Skeletal muscle cell (primary cell): Measurements from ENCODE around the gene FBXL3.
"Not testable (repeated sequence)": the region's sequence is repeated elsewhere in the genome, so short reads cannot be mapped to it uniquely, and the experiment has no call there.

Experiments
- DNase-seq: peaks from one replicate; pipeline ENCODE4 v3.0.0-alpha.2; 2010; ENCODE audit warnings: low read depth
- H3K4me3 ChIP-seq: 2 replicates; pipeline ENCODE4 v1.5.1; 2011; ENCODE audit warnings: low read depth, mild to moderate bottlenecking, control low read depth, low read length, moderate library complexity

Gene FBXL3

DNA sequence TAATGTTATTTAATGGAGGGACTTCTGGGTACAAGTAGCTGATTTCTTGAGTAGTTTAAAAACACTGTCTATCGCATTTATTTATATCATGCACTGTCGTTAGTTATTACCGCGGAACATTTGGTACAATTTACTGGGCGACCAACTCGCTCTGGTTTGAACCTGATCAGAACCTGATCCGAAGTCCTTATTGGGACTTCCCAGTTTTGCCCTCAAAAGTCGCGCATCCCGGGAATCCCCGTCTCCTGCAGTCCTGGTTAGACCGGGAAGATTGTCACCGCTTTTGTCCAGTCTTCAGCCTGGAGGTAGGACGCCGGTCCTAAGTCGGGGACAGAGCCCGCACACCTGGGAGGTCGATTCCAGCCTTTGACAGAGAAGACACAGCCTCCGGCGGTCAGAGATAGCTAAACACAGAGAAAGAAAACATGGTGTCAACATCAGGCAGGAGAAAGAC is 34.4 kb downstream of the FBXL3 start:
- no peak for DNase-seq
- H3K4me3 ChIP-seq = peak overlapping the region; percentile 82

DNA sequence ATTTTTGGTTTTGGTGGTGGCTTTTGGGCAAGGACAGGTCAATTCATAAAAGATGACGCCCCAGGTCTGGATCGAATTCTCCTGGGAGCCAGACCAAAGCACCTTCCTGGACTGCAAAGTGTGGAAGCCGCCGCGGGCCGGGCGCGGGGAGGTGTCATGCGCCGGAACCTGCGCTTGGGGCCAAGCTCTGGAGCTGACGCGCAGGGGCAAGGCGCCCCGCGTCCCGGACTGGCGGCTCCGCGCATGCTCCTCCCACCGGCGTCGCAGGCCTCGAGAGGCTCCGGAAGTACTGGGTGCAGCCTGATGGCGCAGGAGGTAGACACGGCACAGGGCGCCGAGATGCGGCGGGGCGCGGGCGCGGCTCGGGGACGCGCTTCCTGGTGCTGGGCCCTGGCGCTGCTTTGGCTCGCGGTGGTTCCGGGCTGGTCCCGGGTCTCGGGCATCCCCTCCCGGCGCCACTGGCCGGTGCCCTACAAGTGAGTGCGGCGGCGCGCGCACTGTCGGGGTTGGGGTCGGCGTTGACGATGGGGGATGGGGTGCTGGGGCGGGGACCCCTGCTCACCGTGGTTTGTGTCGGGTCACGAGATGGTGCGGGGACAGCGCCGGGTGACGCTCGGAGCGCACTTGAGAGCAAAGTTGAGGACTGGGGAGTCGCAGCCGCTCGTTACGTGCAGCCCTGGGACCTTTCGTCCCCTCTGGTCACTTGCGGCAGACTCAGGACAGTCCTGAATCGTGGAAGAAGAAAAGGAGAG is 35.0 kb downstream of the FBXL3 start, which contains the start of gene CLN5:
CLN5 (plus strand) TSS at position 286 of the 752 bp plus-strand sequence; CDS start at position 304, 18 bp downstream.
- peak; percentile 69 for DNase-seq
- peak within 1 kb of the TSS; percentile 82 for H3K4me3 ChIP-seq

DNA sequence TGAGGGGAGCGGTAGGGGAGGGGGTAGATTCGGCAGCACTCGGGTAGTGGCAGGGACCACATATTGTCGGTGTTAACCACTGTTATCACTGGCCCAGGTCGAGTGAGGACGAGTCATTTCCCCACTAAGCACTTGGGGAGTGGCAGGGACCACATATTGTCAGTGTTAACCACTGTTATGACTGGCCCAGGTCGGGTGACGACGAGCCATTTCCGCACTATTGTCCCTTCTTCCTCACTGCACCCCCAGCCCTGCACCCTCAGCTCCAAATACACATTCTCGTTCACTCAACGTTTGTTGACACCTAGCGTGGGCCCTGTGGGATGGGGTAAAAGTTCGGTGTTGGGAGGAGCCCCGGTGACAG is 35.5 kb downstream of the FBXL3 start:
- peak overlapping the region; percentile 82 for H3K4me3 ChIP-seq
- DNase-seq = no peak

DNA sequence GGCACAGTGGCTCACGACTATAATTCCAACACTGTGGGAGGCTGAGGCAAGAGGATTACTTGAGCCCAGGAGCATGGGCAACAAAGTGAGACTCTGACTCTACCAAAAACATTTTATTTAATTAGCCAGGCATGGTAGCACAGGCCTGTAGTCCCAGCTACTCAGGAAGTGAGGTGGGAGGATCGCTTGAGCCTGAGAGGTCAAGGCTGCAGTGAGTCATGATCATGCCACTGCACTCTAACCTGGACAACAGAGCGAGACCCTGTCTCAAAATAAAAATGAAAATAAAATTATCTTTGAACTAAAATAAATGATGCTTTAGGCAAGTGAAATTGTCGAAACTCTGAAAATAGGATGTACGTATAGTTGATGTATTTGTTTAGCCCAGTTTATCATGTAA is 43.3 kb downstream of the FBXL3 start:
- no peak overlapping the region for H3K4me3 ChIP-seq

DNA sequence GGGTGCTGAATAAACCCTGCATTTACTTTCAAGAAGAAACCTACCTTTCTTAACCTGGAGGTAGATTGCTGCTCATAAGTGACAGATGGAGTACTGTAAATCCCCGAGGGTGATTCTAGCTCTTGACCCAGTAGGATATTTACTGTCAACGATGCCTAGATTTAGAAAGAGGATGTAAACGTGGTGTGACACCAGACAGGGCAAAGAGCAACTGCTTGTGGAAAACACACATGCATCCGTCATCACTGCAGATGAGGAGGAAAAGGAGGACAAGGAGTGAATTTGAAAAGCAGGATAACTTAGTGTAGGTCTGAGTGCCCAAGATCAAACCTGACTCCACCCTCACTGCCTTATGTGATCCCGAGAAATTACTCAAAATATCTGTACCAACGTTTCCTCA is 44.9 kb downstream of the FBXL3 start:
- DNase-seq = no peak
- H3K4me3 ChIP-seq = no peak overlapping the region

More for the DNA sequence above, 43.3 kb downstream of the FBXL3 start:
- DNase-seq = no peak

DNA sequence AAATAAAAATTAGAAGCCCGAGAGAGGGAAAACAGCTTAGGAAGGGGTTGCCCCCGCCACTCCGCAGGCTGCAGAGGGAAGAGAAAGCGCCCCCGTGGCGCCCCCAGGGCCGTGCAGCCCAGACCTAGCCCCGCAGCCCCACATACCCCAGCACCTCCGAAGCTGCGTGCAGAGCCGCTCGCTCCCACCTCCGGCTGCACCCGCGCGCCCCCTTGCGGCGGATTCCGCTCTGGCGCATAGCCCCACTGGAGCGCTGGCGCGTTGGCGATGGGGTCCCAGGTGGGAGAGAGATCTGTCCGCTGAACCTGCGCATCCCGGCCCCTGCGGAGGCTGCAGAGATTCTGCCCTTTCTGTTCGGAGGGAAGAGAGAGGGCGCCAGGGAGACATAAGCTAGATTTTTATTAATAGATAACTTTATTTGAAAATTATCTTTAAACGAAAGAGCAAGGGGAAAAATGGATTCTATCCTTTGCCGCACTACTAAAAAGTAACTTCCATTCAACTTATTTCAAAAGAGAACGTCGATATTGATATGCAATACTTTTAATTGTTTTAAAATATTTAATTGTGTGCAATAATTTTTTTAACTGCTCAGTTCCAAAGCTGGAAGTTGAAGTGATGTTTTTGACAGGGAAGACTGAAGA is 46.8 kb downstream of the FBXL3 start:
- DNase-seq = no peak
- H3K4me3 ChIP-seq = peak overlapping the region; percentile 48

DNA sequence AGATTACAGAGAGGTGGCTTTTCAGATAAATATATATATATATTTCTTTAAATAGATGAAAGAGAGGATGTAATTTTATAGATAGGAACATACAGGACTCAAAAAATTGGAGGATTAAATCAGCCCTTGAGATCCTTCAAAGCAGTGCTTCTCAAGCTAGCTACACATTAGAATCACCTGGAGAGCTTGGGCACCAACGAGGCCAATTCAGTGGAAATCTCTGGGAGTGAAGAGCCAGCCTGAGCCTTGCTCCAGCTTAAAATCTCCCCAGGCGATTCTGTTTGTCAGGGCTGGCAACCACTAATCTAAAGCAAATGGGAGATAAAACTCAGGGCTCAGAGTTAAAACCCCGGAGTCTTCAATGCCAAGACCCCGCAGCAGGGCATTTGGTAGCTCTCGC is 50.0 kb downstream of the FBXL3 start:
- no peak overlapping the region for H3K4me3 ChIP-seq
- no peak for DNase-seq

DNA sequence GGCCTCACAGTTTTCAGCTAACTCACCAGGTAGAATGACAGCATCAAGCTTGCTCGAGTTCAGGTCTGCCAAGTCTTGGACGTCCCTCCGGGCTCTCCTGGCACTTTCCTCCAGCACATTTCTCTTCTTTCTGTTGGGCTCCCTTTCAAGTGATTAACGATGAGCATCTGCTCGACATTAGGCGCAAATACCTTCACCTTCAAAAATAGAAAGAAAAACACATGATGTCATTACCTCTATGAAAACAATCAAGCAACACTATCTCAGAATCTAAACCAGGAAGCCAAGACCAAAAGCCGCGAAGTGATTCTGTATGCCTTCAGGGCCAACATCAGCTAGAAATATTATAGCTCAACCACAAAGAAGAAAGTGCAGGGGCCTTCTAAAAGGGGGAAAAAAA is 50.5 kb downstream of the FBXL3 start:
- no peak overlapping the region for H3K4me3 ChIP-seq
- peak; percentile 24 for DNase-seq

DNA sequence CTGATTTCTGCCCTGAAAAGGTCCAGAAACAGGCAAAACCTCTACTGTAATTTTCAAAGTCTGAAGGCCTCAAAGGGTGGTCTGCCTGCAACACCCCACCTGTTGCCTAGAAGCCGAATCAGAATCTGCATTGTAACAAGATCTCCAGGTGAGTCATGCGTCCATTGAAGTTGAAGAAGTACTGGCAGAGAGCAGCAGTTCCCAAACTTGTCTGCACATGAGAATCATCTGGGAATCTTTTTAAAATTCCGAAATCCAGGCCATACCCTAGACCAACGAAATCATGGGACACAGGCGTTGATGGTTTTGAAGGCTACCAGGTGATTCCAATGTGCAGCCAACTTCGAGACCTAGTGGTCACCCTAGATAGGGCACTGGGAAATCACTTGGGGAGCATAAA is 51.1 kb downstream of the FBXL3 start:
- no peak overlapping the region for H3K4me3 ChIP-seq
- DNase-seq = no peak

DNA sequence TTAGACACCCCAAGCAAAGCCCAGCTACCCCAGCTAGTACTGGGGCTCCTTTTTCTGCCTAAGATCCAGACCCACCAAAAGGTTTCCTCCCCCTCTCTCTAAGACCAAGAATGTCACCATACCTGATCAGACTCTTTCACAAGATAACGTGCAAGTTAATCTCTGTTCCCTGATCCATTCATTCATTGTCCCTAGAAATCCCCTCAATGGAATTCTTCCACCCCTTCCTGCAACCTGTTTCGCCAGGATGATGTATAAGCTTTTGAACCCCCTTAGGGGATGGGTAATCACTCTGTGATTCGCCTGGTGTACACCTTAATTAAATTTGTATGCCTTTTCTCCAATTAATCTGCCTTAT is 52.4 kb downstream of the FBXL3 start:
- DNase-seq = no peak
- no peak overlapping the region for H3K4me3 ChIP-seq

DNA sequence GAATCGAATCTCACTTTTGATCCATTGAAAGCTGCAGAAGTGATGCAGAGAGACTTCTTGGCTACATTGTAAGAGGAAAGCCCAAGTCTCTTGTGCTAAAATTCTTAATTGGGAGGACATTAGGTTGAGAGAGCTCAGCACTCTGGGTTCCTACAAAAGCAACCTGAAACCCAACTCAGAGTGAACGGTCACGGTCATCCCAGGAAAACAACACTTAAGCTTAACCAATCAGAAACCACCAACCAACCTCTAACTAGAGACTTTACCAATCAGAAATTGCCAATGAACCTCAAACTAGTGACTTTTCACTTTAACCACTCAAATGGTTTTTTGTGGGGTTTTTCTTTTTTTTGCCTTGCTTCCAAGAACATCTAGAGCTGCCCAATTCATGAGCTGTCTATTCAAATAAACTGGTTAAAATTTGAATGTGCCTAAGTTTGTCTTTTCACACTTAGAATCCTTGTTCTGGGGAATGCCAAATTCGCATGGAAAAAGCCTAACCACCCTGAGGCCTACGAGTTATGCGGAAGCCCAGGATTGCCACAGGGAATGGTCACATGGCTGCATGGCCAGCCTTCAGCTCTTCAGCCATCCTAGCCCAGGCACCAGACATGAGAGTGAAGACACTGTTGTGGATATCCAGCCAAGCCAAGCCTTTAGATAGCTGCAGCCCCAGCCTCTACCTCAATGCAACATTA is 52.9 kb downstream of the FBXL3 start:
- H3K4me3 ChIP-seq = no peak overlapping the region
- no peak for DNase-seq

DNA sequence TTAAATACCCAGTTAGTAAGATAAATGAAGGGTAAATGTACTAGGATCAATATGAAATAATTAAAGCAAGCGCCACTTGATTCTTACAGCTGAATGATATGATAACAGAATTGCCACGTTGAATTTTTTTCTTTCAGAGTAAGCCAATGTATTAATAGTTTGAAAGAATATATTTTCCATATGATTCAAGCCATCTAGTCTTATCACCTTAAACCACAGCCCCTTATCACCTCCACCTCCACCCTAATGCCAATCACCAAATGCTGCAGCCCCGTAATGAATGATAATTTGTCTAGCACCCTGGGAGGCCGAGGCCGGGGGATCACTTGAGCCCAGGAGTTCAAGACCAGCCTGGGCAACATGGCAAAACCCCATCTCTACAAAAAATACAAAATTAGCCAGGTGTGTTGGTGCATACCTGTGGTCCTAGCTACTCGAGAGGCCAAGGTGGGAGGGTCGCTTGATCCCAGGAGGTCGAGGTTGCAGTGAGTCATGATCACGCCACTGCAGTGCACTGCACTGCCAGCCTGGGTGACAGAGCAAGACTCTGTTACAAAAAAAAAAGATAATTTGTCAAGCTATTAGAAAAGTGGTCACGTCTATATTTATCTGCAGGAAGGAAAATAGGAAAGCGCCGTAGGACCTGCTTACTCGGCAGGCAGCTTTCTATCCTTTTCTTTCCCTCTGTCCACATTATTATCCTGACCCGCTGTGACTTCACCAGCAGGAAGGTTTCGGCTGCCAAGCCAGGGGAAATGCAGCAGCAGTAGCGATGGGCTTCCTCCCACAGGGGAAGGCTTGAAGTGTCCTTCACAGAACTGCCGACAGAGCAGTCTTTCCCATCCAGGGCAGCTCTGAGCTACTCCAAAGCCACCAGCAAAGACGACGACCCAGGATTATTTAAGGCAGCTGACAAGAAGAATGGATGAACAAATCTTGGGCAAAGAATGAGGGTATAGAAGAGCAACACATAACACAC is 54.8 kb downstream of the FBXL3 start:
- no peak overlapping the region for H3K4me3 ChIP-seq
- no peak for DNase-seq

DNA sequence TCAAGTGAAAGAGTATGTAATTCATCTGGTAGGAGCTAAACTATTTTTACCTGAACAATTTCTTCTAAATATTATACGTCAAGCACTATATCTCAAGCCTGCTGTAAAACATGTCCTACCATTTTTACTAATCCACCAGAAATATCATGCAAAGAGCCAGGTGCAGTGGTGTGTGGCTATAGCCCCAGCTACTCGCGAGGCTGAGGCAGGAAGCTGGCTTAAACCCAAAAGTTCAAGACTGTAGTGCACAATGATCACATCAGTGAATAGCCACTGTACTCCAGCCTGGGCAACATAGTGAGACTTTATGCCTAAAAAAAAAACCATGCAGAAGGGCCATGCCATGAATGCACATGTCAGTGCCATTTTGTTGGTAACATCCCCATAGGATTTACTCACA is 55.7 kb downstream of the FBXL3 start:
- no peak overlapping the region for H3K4me3 ChIP-seq
- no peak for DNase-seq

DNA sequence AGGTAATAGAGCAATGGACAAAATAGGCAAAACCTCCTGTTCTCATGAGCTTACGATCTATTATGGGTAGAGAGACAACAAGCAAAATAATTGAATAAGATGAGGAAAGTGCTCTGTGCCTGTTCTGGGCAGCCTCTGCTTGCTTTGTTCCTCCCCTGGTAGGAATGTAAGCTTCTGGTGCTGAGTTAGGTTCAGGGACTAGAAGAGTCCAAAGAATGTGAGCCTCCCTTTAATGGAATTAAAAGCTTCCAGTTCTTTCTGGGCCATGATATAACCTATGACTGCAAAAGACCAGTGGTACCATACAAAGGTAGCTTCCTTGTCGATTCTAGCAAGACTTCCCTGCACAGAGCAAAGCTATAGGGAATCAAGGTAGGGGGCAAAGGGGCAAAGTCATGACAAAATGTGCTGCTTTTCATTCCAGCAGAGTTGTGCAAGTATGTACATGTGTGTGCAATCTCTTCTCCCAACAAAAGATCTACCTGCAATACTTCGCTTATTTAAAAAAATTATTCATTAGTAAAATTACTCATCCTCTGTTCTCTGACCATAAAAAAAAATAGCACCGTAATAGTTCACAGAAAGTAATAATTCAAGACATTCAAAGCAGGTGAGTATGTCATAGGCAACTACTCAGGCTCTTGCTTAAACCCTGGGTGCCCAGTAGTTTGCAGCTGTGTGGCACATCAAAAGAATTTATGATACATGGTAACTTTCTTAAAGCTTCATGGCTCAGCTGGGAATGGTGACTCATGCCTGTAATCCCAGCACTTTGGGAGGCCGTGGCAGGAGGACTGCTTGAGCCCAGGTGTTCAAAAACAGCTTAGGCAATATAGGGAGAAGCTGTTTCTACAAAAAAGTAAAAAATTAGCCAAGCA is 57.2 kb downstream of the FBXL3 start:
- no peak for DNase-seq
- no peak overlapping the region for H3K4me3 ChIP-seq

DNA sequence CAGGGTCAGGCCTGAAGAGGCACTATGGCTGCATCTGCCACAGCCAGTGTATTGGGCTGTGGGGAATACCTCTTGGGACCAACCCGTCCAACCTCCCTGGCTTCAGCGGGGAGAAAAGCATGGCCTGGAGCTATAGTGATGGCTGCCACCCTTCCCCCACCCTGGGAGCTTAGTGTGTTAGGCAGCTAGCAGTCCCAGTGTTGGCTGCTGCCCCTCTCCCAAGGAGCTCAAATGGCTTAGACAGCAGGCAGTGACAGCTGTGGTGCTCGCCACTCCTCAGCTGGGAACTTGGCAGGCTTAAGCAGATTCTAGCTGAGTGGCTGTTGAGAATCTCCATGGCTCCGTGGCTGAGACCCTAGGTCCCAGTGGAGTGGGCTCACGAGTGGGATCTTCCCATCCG is 58.9 kb downstream of the FBXL3 start:
- H3K4me3 ChIP-seq = no peak overlapping the region
- no peak for DNase-seq

DNA sequence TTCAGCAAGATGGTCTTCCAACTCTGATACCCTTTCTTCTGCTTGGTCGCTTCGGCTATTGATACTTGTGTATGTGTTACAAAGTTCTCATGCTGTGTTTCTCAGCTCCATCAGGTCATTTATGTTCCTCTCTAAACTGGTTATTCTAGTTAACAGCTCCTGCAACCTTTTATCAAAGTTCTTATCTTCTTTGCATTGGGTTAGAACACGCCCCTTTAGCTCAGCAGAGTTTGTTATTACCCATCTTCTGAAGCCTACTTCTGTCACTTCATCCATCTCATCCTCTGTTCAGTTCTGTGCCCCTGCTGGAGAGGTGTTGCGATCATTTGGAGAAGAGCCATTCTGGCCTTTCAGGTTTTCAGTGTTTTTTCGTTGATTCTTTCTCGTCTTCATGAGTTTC is 59.9 kb downstream of the FBXL3 start:
- DNase-seq = no peak
- H3K4me3 ChIP-seq = no peak overlapping the region

DNA sequence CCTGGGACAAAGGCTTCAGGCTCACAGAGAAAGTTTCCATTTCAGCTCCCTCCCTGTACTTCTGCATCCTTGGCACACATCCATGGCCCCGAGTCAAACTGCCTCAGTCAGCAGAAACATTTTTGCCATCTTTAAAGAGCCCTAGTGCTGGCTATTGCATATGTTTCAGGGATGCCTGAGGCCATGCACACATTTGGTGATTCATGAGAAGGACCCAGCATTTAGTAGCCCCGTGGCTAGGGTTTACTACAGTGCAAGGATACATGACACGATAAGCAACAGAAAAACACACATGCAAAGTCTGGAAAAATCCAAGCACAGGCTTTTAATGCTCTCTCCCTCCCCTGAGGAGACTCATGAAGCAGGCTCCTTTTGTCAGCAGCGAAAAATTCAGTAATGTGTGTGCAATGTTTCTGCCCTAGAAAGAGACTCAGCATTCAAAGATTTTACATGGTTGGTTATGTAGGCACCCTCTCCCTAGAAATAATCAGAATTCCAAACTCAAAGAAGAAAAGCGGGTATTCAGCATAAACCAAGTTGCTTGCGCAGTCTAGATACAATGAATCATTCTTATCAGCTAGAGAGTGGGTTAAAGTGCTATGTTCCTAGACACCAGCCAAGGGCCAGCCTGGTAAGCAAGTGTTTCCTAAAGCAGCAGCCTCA is 61.1 kb downstream of the FBXL3 start:
- no peak overlapping the region for H3K4me3 ChIP-seq

DNA sequence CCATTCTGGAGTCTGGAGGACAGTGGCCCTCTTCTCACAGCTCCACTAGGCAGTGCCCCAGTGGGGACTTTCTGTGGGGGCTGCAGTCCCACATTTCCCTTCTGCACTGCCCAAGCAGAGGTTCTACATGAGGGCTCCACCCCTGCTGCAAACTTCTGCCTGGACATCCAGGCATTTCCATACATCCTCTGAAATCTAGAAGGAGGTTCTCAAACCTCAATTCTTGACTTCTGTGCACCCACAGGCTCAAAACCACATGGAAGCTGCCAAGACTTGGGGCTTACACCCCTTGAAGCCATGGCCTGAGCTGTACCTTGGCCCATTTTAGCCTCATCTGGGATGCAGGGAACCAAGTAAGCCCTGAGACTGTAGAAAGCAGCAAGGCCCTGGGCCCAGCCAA is 67.2 kb downstream of the FBXL3 start:
- not testable (repeated sequence) for DNase-seq, H3K4me3 ChIP-seq

More for the DNA sequence above, 61.1 kb downstream of the FBXL3 start:
- DNase-seq = peak; percentile 79
